Endothelial cell of umbilical vein (primary cell): ENCODE results near the gene SLC25A15. TPM values are rescaled to one million over a fixed set of nuclear protein-coding genes. Genes with fewer than 3 reads are reported as not detected.

Experiments
- BruUV-seq: library from RNA; stranded (reverse); fragments of 400-500 nt; replicated peaks from 2 replicates; lab custom pipeline; 2021; lab: Mats Ljungman, UMichigan
- CTCF ChIA-PET: fragments of 300-600, 350-600 bp; sonication (Branson Sonifier 250); formaldehyde crosslinking; loops from one replicate; lab custom pipeline; 2021; ENCODE audit warnings: antibody characterized with exemption, inconsistent platforms; lab: Charles Lee
- POLR2A ChIA-PET: fragments of 300-600, 350-600 bp; sonication (Branson Sonifier 250); formaldehyde crosslinking; loops from one replicate; lab custom pipeline; 2021; ENCODE audit warnings: antibody characterized with exemption, inconsistent platforms; lab: Charles Lee
- DNase-seq: peaks from one replicate; pipeline ENCODE4 v3.0.0-alpha.2; 2011; ENCODE audit warnings: low read depth, low spot score
- FAIRE-seq: peaks from 2 replicates; lab custom pipeline; 2011; peaks lifted over from hg19 to GRCh38; lab: Jason Lieb, UNC
- H2AFZ ChIP-seq: 2 replicates; pipeline ENCODE4 v1.6.0; 2012; ENCODE audit warnings: low read depth, low read length, control low read depth, inconsistent platforms
- H3K27ac ChIP-seq: 2 replicates; pipeline ENCODE4 v1.5.1; 2011; ENCODE audit warnings: low read depth, mild to moderate bottlenecking, control low read depth, low read length, moderate library complexity; ENCODE audit not compliant: insufficient read depth
- H3K27me3 ChIP-seq, 2 experiments: 2 replicates each; pipeline versions ENCODE4 v1.6.0 to v1.6.1; 2011; ENCODE audit warnings: low read length in 2 of 2, mixed read lengths in 1 of 2; ENCODE audit not compliant: control insufficient read depth in 2 of 2, insufficient read depth in 2 of 2
- H3K36me3 ChIP-seq, 2 experiments: 2 replicates in 1 of 2; 3 replicates in 1 of 2; pipeline ENCODE4 v1.5.1; 2011; ENCODE audit warnings: low read length in 2 of 2, mild to moderate bottlenecking in 1 of 2, moderate library complexity in 1 of 2; ENCODE audit not compliant: control insufficient read depth in 2 of 2, insufficient read depth in 2 of 2; ENCODE audit errors: extremely low read depth in 1 of 2
- H3K4me1 ChIP-seq: 3 replicates; pipeline ENCODE4 v1.5.1; 2011; ENCODE audit warnings: mild to moderate bottlenecking, low read length; ENCODE audit not compliant: control insufficient read depth, insufficient read depth; ENCODE audit errors: extremely low read depth
- H3K4me2 ChIP-seq: 2 replicates; pipeline ENCODE4 v1.6.1; 2011; ENCODE audit warnings: low read length, control low read depth, mixed read lengths; ENCODE audit not compliant: insufficient read depth
- H3K4me3 ChIP-seq, 3 experiments: fragments of 200-600 bp in 1 of 3; sonication (generic), shearing (Covaris generic) in 1 of 3; replicated peaks in 1 of 3; 2 replicates each; pipeline ENCODE4 v1.5.1; 2011 to 2016; ENCODE audit warnings: control low read depth in 3 of 3, low read length in 3 of 3, mild to moderate bottlenecking in 2 of 3, inconsistent platforms in 1 of 3, low read depth in 1 of 3, moderate library complexity in 1 of 3; ENCODE audit not compliant: insufficient read depth in 1 of 3
- H3K79me2 ChIP-seq: 2 replicates; pipeline ENCODE4 v1.6.0; 2012; ENCODE audit warnings: low read length, inconsistent platforms; ENCODE audit not compliant: control insufficient read depth, insufficient read depth
- H3K9ac ChIP-seq: replicated peaks from 2 replicates; pipeline ENCODE3; 2011; ENCODE audit warnings: low read length, control low read depth; ENCODE audit not compliant: insufficient read depth; ENCODE audit errors: extremely low read depth
- H3K9me1 ChIP-seq: replicated peaks from 3 replicates; pipeline ENCODE4 v1.6.0; 2011; ENCODE audit warnings: mild to moderate bottlenecking, low read length; ENCODE audit not compliant: control insufficient read depth, insufficient read depth; ENCODE audit errors: extremely low read depth
- H3K9me3 ChIP-seq: replicated peaks from 2 replicates; pipeline ENCODE4 v1.5.1; 2012; ENCODE audit warnings: low read length, inconsistent platforms; ENCODE audit not compliant: control insufficient read depth, insufficient read depth
- H4K20me1 ChIP-seq: replicated peaks from 2 replicates; pipeline ENCODE3; 2011; ENCODE audit warnings: mild to moderate bottlenecking, low read length; ENCODE audit not compliant: control insufficient read depth, insufficient read depth; ENCODE audit errors: extremely low read depth
- CTCF ChIP-seq, 2 donors: IDR thresholded peaks; 1 replicate in 1 of 2; 2 replicates in 1 of 2; pipeline ENCODE4 v1.5.1; 2011; ENCODE audit warnings: low read length in 2 of 2, mild to moderate bottlenecking in 2 of 2, moderate library complexity in 2 of 2, control low read depth in 1 of 2, inconsistent platforms in 1 of 2, low read depth in 1 of 2; ENCODE audit not compliant: insufficient read depth in 1 of 2; ENCODE audit errors: extremely low read depth in 1 of 2
- EZH2 ChIP-seq: IDR thresholded peaks from 2 replicates; pipeline ENCODE4 v1.6.1; 2012; ENCODE audit warnings: borderline replicate concordance, low read depth, mild to moderate bottlenecking, moderate library complexity, low read length, inconsistent platforms; ENCODE audit not compliant: severe bottlenecking
- FOS ChIP-seq: IDR thresholded peaks from 2 replicates; pipeline ENCODE4 v1.6.1; 2011; ENCODE audit warnings: mild to moderate bottlenecking, low read length, moderate library complexity, borderline replicate concordance; ENCODE audit not compliant: insufficient read depth
- GATA2 ChIP-seq: IDR thresholded peaks from 2 replicates; pipeline ENCODE4 v1.7.0; 2011; ENCODE audit warnings: low read depth, mild to moderate bottlenecking, moderate library complexity, mixed read lengths, low read length; ENCODE audit not compliant: insufficient read length, insufficient read depth
- JUN ChIP-seq: IDR thresholded peaks from 2 replicates; pipeline ENCODE4 v1.6.1; 2011; ENCODE audit warnings: borderline replicate concordance, low read depth; ENCODE audit not compliant: insufficient read length, insufficient read depth
- MAX ChIP-seq: IDR thresholded peaks from 2 replicates; pipeline ENCODE4 v1.6.1; 2011; ENCODE audit not compliant: insufficient read depth, insufficient read length
- MYC ChIP-seq: IDR thresholded peaks from one replicate; pipeline ENCODE4 v1.6.1; 2011; ENCODE audit warnings: mild to moderate bottlenecking, low read depth, low read length
- POLR2A ChIP-seq: IDR thresholded peaks from 2 replicates; pipeline ENCODE4 v1.6.1; 2012; ENCODE audit warnings: low read depth, mild to moderate bottlenecking, control low read depth, low read length
- POLR2AphosphoS5 ChIP-seq: IDR thresholded peaks from 2 replicates; pipeline ENCODE4 v1.6.1; 2012; ENCODE audit warnings: low read depth, mild to moderate bottlenecking, control low read depth, low read length, moderate library complexity; ENCODE audit not compliant: insufficient read depth
- dilution Hi-C: fragments of 300-500 bp; cut with MboI; formaldehyde crosslinking; loops from one replicate; pipeline ENCODE4 v1.15.0; 2019; ENCODE audit warnings: low sequenced_read_pairs; ENCODE audit not compliant: extremely low pct_ligation_motif_present
- intact Hi-C: fragments of 100-400 bp; cut with micrococcal nuclease; formaldehyde crosslinking; loops from one replicate; pipeline ENCODE4 v1.10.0; 2022
- polyA plus RNA-seq, 4 experiments: library from polyadenylated mRNA; depleted of rRNA in 3 of 4; stranded (reverse) in 3 of 4; unstranded in 1 of 4; fragments of >200 nt; gene quantifications; 2 replicates each; pipeline versions ENCODE4 v1.2.1 to v1.2.3, GENCODE V29; 2011 to 2012; ENCODE audit warnings: missing spikeins in 1 of 4
- total RNA-seq: library from RNA; stranded (reverse); gene quantifications from 2 replicates; pipeline ENCODE4 v1.2.3, GENCODE V29; 2021

SLC25A15 gene
- total and polyA plus RNA-seq, 2 donors (not counting 3 experiments of a cell fraction or from before 2014, with no cell fraction given) = 6.8 to 11.5 TPM

- no peaks in the 10 kb centered on the region for H3K27me3 ChIP-seq
- no TSS peak for BruUV-seq
- H3K36me3 ChIP-seq = peaks cover 0 to 3% of the 10 kb centered on the region in 2 experiments
- H3K9me3 ChIP-seq = no peaks in the 10 kb centered on the region
- DNase-seq (no peak), FAIRE-seq (no peak)
- CTCF ChIA-PET = no interaction called here
- H3K27ac ChIP-seq = no peak overlapping the region
- POLR2A ChIA-PET = no interaction called here
- H3K4me3 ChIP-seq = no peak overlapping the region
- intact Hi-C loops = no loop called here
- H4K20me1 ChIP-seq = no peaks in the 10 kb centered on the region
- dilution Hi-C loops = no loop called here
- TF ChIP-seq MAX (no peak), POLR2A (no peak), CTCF (IDR thresholded peaks at IDR 0.05; ENCODE audit: extremely low read depth in 1 of 2, insufficient read depth in 1 of 2, low read depth in 1 of 2, low read length in 2 of 2) (no peak), JUN (no peak), EZH2 (no peak), POLR2AphosphoS5 (no peak), MYC (no peak), FOS (no peak), GATA2 (no peak)
- no peaks in the 10 kb centered on the region for H3K4me1 ChIP-seq
- H3K79me2 ChIP-seq = peaks cover 3% of the 10 kb centered on the region
- no peak overlapping the region for H3K4me2 ChIP-seq
- H3K9ac ChIP-seq = no peak overlapping the region
- H2AFZ ChIP-seq = no peak overlapping the region
- no peaks in the 10 kb centered on the region for H3K9me1 ChIP-seq
These were observed 3.9 kb downstream of the SLC25A15 start for GRCh38 chr13:40793339-40793738.
